AG04449 (cell line): ENCODE data around the gene KSR2.

ENCODE experiments used
- CTCF ChIA-PET: fragments of 350-600 bp; formaldehyde crosslinking; extraction: SDS; loops from one replicate; lab custom pipeline; 2021; ENCODE audit warnings: antibody characterized with exemption; lab: Yijun Ruan, JAX
- POLR2A ChIA-PET: fragments of 400-600, 350-600 bp; formaldehyde crosslinking; extraction: SDS; loops from one replicate; lab custom pipeline; 2020; ENCODE audit warnings: antibody characterized with exemption, inconsistent platforms; lab: Yijun Ruan, JAX
- DNase-seq: peaks from one replicate; pipeline ENCODE4 v3.0.0-alpha.2; 2010; ENCODE audit warnings: low read depth, low spot score
- H3K4me3 ChIP-seq: 2 replicates; pipeline ENCODE4 v1.5.1; 2011; ENCODE audit warnings: low read depth, mild to moderate bottlenecking, control low read depth, low read length
- CTCF ChIP-seq: IDR thresholded peaks from one replicate; pipeline ENCODE4 v1.5.1; 2011; ENCODE audit warnings: mild to moderate bottlenecking, moderate library complexity, low read length, control low read depth, inconsistent platforms; ENCODE audit not compliant: insufficient read depth; ENCODE audit errors: missing control alignments

Gene KSR2

GRCh38 chr12:117590999-117591398 lies 377.8 kb downstream of the KSR2 start:
- peak; percentile 2 for TF ChIP-seq CTCF
- POLR2A ChIA-PET: no interaction called here
- DNase-seq: no peak
- CTCF ChIA-PET: interaction anchor here (0.6 to 8.7 kb wide), 8 partner anchors 10 to 404 kb away, joined by 3 to 131 read pairs (median 23); no protein-coding TSS in a partner anchor
- H3K4me3 ChIP-seq: no peak overlapping the region

GRCh38 chr12:117590386-117590785 lies 378.4 kb downstream of the KSR2 start:
- ChIA-PET POLR2A (no interaction called here), CTCF (interaction anchor here (1.7 to 8.7 kb wide), 6 partner anchors 10 to 266 kb away, joined by 3 to 131 read pairs (median 38); no protein-coding TSS in a partner anchor)
- no peak for DNase-seq
- no peak overlapping the region for H3K4me3 ChIP-seq
- no peak for TF ChIP-seq CTCF

DNA sequence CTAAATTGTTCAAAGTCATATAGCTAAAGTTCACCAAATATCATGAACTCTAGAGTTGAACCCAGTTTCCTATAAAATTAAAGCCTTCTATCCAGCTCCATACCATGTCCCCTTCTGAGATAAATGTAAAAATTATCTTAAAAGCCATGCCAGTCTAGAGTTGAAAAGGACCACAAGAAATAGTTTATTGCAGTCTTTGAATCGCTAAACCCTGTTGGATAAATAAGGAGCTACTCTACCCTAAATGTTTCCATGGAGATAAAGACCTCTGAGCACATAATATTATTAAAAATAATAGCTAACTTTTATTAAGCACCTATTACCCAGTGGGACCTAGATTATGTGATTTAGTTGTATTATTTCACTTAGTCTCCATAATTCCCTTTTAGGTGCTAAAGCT lies 379.8 kb downstream of the KSR2 start:
- TF ChIP-seq CTCF: no peak
- ChIA-PET POLR2A (no interaction called here), CTCF (interaction anchor here (0.5 to 8.7 kb wide), 28 partner anchors 7 to 1836 kb away, joined by 3 to 131 read pairs (median 6); partner anchors contain the start of gene NOS1)
- no peak for DNase-seq
- no peak overlapping the region for H3K4me3 ChIP-seq

DNA sequence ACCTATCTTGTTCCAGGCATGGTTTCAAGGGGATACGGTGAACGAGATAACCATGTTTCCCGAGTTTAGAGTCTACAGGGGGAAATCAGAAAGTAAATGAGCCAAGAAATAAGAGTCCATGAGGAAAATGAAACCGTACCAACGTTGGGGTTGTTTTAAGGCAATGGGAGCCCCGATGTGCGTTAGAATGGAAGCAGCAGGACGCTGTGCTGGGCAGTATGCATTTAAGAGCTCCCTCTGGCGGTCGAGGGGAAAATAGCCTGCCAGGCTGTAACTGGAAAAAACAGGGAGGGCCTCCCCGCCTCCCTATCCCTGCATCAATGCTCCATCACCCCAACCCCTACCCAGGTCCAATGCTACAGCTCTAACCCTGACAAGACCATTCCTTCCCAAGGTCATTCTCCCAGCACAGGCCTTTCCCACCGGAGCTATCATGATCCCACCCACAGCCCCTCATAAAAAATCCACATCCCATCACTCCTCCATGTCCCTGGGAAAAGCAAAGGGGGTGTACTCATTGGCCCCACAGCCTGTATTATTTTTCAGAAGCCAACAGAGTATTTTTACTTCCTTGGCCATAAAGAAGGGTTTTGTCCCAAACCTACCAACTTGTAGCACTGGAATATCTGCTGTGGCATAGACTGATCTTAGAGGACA lies 381.0 kb downstream of the KSR2 start:
- ChIA-PET POLR2A (no interaction called here), CTCF (interaction anchor here (0.6 to 8.7 kb wide), 37 partner anchors 8 to 374 kb away, joined by 3 to 131 read pairs (median 5); no protein-coding TSS in a partner anchor)
- no peak overlapping the region for H3K4me3 ChIP-seq
- DNase-seq: no peak
- peak; percentile 77 for TF ChIP-seq CTCF

- no peak for DNase-seq
- ChIA-PET POLR2A (no interaction called here), CTCF (interaction anchor here (1.0 to 8.7 kb wide), 3 partner anchors 215 to 266 kb away, joined by 5 to 131 read pairs (median 8); no protein-coding TSS in a partner anchor)
- no peak overlapping the region; the same call in 1 of the 2 replicates for H3K4me3 ChIP-seq
- TF ChIP-seq CTCF: no peak
Observed at GRCh38 chr12:117583677-117584225, 385.0 kb downstream of the KSR2 start.

- CTCF ChIA-PET: interaction anchor here (1.0 to 8.7 kb wide), 4 partner anchors 215 to 347 kb away, joined by 4 to 131 read pairs (median 6); no protein-coding TSS in a partner anchor
- no peak for TF ChIP-seq CTCF
- no peak for DNase-seq
- POLR2A ChIA-PET: no interaction called here
- no peak overlapping the region for H3K4me3 ChIP-seq
Observed at GRCh38 chr12:117583092-117583491, 385.7 kb downstream of the KSR2 start.
